GM21447 (cell line): ENCODE measurements around the gene COL25A1.
"Not testable (repeated sequence)": the region's sequence is repeated elsewhere in the genome, so short reads cannot be mapped to it uniquely, and the experiment has no call there.

Source experiments
- ATAC-seq: cut with Tn5 transposase; IDR thresholded peaks from one replicate; pipeline ENCODE4 v1.9.1; 2021; ENCODE audit not compliant: unreplicated experiment

Gene COL25A1

DNA sequence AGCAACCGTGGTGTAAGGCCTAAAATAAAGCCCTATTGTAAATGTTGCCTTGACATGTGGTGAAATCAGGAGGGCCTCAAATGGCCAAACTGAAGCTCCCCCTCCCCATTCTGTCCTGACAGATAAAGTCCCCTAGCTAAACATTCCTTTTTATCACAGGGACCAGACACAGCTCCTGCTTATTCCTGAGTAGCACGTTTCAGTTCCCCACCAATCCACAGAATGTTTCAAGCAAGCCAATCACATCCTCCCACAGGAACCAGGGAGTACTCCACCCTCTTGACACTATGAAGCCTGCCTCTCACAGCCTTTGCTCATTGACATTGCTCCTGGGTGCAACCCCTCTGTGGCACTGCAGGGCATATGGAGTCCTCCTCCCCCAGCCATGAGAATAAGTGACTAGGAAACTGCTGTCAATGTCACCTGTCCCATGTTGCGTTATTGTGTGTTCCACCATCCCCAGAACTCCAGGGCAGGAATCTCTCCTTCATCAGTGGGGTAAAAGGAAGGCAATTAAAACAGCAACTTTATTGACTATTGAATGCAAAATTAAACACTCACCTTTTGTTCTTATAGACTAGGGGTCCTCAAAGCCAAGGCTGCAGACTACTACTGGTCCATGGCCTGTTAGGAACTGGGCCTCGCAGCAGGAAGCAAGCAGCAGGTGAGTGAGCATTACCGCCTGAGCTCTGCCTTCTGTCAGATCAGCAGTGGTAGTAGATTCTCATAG lies 128.1 kb downstream of the COL25A1 start:
- no peak for ATAC-seq

GRCh38 chr4:109172301-109172700 lies 130.2 kb downstream of the COL25A1 start:
- ATAC-seq: no peak

DNA sequence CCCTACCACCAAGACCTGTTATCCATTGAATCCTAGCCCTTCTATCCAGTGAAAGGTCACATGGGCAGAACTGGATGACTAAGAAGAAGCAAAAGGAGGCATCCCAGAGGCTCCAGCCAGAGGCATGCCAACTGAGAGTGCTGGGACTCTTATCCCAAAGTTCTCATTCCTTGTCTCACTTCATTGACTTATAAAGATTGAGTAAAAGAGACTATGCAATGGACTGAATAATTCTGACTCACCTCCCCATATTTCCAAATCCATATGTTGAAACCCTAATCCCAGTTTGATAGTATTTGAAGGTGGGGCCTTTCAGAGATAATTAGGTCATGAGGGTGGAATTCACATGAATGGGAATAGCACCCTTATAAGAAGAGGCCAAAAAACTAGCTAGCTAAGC lies 131.4 kb downstream of the COL25A1 start:
- no peak for ATAC-seq

- ATAC-seq: no peak
Measured at GRCh38 chr4:109169170-109169569, 133.3 kb downstream of the COL25A1 start.

DNA sequence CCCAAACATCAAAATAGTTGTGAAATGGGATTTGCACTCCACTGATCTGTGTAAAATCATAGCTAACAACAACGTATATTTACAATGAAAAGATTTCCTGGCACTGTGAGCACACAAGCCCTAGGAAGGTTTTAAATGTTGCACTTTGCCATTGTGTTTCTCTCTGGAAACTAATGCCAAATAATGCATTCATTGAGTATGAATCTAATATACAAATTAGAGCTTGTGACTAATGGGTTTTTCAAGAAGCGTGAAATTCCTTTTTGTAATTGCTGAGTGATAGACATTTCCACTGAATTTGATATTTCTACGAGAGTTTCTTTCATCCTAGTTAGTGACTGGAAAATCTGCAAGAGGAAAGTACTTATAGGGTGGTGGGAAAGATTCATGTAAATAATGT lies 135.9 kb downstream of the COL25A1 start:
- no peak for ATAC-seq

DNA sequence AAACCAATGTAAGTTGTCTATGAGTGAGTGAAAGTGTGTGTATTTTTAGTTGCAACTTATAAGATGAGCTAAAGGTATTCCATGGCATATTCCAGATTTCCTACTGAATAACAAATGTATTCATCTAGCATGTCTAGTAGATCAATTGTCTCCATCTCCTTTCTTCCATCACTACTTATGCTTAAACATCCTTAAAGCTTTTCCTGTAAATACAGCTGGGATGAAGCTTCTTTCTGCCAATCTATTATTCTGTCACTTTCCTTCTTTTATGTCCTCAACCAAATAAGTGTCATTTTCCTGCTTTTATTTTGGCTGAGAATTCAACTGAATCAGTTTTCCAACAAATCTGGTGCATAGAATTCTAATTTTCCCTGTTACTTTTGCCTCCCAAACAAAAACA lies 136.3 kb downstream of the COL25A1 start:
- ATAC-seq: no peak

DNA sequence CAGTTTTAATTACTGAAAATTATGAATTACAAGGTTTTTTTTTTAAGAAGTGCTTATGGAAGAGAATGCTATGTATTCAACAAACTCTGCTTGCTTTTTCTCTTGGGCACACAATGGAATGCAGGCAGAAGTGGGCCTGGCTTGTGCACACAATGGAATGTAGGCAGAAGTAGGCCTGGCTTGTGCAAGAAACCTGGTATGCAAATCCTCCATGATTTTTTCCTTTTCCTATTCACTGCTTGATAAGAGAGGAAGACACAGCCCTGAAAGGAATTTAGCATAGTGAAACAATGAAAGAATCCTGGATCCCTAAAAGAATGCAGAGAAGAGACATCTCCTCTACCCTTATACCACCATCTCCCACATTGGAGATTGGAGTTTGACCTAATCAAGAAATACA lies 138.4 kb downstream of the COL25A1 start:
- no peak for ATAC-seq

GRCh38 chr4:109163493-109163892 lies 139.0 kb downstream of the COL25A1 start:
- ATAC-seq: no peak

DNA sequence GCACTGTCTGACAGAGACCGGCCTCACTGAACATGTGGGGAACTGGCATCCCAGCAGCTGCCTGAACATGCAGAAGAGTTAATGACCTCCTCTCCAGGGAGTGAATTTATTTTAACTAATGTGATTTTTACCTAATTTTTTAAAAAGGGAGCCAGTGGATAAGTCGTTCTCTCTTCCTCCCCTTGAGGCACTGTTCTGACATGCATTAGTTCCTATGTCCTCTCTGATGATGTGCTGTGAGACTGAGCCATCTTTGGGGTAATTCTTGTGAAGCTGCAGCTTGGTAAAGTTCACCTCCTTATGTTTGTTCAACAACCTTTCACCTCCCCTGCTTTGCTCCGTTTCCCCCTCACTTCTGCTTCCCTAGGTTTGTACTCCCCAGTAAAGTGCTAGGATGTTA lies 139.7 kb downstream of the COL25A1 start:
- ATAC-seq: no peak

DNA sequence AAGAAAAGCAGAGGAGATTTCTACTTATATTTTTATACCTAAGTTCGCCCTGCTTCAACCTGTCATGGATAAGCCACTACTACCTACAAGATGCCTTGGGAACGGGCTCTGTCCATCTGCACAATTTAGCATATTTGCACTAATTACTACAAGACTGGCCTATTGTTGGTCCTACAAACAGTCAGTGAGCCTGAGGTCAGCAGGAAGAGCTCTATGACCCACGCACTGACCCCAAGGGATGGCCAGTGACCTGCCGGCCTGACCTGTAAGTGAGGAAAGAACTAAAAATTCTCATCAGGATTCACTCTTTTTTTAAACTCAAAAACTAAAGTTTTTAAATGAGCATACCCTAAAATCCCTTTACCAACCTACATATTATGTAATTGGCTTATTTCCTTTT lies 142.0 kb downstream of the COL25A1 start:
- ATAC-seq: no peak

- no peak for ATAC-seq
Measured at GRCh38 chr4:109157696-109158095, 144.8 kb downstream of the COL25A1 start.

GRCh38 chr4:109157205-109157604 lies 145.3 kb downstream of the COL25A1 start:
- no peak for ATAC-seq

- ATAC-seq: no peak
Measured at GRCh38 chr4:109156356-109156755, 146.1 kb downstream of the COL25A1 start.

GRCh38 chr4:109155682-109156283 lies 146.7 kb downstream of the COL25A1 start:
- ATAC-seq: no peak

DNA sequence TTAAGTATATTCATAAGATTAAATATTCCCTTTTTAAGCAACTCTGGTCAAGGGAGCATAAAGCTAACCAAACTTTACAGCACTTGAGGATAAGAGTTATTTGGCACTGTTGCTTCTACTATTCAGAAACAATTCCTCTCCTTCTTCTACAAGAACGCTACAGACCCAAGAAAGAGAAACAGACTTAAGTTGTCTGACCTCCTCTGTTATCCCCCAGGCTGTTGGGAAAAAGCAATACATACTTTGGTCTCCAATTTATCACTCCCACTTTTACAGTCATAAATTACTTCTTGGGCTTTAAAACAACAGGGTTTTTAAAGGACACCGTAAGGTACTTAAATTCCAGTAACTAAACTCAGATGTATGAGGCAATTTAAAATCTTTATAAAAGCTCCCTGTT lies 147.4 kb downstream of the COL25A1 start:
- ATAC-seq: no peak

- no peak for ATAC-seq
Measured at GRCh38 chr4:109154424-109154823, 148.0 kb downstream of the COL25A1 start.

DNA sequence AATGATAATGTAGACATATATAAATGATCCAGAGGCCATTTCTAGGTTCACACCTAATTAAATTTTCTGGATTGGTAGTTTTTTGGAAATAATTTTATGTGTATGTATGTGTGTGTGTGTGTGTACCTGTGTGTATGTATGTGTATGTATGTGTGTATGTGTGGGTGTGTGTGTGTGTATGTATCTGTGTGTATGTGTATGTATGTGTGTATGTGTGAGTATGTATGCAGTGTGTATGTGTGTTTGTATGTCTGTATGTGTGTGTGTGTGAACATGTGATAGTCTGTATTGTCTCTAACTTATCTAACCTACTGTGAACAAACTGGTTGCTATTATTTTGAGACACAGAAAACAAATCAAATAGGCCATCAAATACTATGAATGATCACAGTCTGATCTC lies 152.6 kb downstream of the COL25A1 start:
- ATAC-seq: no peak

DNA sequence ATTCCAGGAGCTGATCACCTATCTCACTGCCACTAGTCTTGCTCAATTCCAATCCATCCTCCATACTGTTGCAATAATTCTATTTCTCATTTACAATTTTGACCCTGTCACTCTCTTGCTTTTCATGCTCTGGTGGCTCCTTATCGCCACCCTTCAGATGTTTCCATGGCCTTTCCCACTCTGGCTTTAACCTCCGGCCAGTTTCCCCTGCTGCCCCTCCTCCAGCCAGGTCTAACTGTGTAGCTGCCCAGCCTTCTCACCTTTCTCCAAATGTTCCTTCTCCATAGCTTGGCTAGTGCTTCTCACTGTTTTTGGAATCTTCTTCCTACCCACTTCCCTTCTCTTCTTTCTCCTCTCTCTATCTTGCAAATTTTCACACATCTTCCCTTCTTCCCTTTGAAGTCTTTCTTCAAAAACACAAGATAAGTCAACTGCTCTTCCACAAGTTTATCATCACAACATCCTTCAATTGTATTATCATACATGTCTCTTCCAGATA lies 153.8 kb downstream of the COL25A1 start:
- no peak for ATAC-seq

- ATAC-seq: no peak
Measured at GRCh38 chr4:109147135-109147534, 155.3 kb downstream of the COL25A1 start.

DNA sequence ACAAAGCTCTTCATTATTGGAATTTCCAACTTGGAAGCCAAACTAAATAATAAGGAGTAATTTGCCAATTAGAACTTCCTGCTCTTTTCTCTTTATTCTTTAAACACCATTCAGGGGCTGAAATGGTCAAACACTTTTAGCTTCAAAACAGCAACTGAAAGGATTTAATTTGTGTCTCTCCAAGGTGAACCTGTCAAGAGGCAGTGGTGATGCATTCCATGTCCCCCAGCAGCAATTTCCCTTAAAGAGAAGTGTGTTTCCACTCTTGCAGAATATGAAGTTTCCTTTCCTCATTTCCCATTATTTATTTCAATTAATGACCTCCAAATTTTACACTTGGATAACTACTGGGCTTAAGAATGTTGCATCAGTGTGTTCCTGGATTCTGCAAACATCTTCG lies 156.0 kb downstream of the COL25A1 start:
- ATAC-seq: no peak

GRCh38 chr4:109138125-109138524 lies 164.3 kb downstream of the COL25A1 start:
- not testable (repeated sequence) for ATAC-seq

GRCh38 chr4:109134921-109135320 lies 167.5 kb downstream of the COL25A1 start:
- ATAC-seq: no peak

- no peak for ATAC-seq
Measured at GRCh38 chr4:109134268-109134667, 168.2 kb downstream of the COL25A1 start.
